Measurements from ENCODE around the gene CRHR1. TPM values are rescaled to one million over a fixed set of nuclear protein-coding genes. Genes with fewer than 3 reads are reported as not detected.

CRHR1 gene
- total RNA-seq, 1 donor from 2014 or later: not detected

Other genes with a start within 250 kb of the CRHR1 start
- not detected in 2 replicates for gene SPPL2C, start 60.6 kb downstream of the CRHR1 start, total RNA-seq
- gene MAPT, start 110.2 kb downstream of the CRHR1 start, total RNA-seq: 1.1 and 1.3 TPM in 2 replicates
- gene STH, start 214.9 kb downstream of the CRHR1 start, total RNA-seq: not detected in 2 replicates